NCI-H82 treated with DMSO at 0.1 percent for 48 hours (cell line): Measurements from ENCODE around the gene ITIH1.
"Not testable (repeated sequence)": the region's sequence is repeated elsewhere in the genome, so short reads cannot be mapped to it uniquely, and the experiment has no call there.

Source experiments
- DNase-seq: peaks from one replicate; lab custom pipeline; 2025; ENCODE audit not compliant: unreplicated experiment; lab: John Stamatoyannopoulos, UW

ITIH1 gene

GRCh38 chr3:52774066-52774713 lies 3.2 kb upstream of the ITIH1 start:
- DNase-seq = no peak

DNA sequence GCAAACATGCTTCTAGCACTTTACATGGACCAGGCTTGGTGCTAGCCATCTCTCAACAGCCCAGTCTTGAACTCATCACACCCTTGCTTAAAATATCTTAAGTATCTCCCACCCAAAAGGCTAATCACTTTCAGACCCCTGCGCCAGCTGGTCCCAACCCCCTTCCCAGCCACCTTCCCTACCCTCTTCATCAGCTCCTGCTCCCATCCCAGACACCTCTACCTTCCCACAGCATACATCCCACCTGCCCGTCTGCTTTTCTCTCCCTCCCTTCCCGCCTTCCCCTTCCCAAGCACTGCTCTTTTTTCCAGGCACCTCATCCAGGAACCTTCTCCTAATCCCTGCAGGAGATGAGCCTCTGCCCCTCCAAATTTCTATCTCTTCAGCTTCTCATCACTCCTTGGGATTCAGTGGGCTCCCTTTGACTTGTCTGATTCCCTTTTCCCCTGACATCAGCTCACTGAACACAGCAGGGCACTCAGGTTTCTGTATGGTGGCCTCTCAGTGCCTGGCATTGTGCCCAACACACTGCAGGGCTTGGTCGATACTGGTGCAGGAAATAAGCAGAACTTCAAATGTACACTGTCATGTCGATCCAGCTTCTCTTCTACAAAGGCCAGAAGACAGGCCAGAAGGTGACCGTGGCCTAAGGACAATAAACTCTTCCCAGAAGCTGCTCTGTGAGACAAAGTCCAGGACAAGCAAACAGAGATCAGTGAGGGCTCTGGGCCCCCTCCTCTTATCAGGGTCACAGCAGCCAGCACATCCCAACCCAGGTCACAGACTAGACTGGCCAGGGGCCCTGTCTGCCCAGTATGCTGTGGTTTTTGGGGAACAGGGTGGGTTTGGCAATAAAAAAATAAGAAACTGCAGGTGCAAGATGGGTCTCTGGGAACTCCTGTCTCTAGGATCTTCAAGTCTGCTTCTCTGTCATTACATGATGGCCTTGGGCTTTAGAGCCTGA lies 2.2 kb upstream of the ITIH1 start:
- no peak for DNase-seq

GRCh38 chr3:52775877-52776276 lies 1.5 kb upstream of the ITIH1 start:
- DNase-seq = no peak

- DNase-seq = not testable (repeated sequence)
Measured at GRCh38 chr3:52776486-52776885, 913 bp upstream of the ITIH1 start.

DNA sequence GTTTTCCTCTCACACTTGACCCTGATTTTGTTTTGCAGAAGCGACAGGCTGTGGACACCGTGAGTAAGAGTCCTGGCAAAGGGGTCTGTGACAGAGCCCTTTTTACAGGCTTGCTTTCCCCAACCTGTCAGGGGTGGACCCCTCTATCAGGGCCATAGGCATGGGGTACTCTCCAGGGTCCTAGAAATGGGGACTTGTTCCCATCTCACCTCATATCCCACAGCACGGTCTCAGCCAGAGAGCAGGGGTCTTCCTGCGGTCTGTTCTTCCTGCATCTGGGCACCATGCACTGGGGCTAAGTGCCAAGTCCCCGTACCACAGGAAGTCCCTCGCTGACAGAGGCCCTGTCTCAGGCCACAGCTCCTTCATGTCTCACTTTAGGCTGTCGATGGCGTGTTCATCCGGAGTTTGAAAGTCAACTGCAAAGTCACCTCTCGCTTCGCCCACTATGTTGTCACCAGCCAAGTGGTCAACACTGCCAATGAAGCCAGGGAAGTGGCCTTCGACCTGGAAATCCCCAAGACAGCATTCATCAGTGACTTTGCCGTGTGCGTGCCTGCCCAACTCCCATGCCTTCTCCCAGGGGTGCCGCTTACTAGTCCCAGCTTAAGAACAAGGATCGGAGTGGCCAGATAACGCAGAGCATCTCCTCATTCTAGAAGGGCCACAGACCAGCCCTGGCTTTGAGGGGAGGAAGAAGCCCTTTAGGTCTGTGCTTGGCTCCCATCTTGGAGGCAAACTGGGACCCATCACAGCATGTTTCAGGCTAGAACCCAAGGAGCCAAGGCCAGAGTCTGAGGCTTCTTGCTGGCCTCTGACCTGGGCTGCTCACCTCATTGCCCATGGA lies 783 bp downstream of the ITIH1 start:
- no peak for DNase-seq

- no peak for DNase-seq
Measured at GRCh38 chr3:52779011-52779836, 1.8 kb downstream of the ITIH1 start.

DNA sequence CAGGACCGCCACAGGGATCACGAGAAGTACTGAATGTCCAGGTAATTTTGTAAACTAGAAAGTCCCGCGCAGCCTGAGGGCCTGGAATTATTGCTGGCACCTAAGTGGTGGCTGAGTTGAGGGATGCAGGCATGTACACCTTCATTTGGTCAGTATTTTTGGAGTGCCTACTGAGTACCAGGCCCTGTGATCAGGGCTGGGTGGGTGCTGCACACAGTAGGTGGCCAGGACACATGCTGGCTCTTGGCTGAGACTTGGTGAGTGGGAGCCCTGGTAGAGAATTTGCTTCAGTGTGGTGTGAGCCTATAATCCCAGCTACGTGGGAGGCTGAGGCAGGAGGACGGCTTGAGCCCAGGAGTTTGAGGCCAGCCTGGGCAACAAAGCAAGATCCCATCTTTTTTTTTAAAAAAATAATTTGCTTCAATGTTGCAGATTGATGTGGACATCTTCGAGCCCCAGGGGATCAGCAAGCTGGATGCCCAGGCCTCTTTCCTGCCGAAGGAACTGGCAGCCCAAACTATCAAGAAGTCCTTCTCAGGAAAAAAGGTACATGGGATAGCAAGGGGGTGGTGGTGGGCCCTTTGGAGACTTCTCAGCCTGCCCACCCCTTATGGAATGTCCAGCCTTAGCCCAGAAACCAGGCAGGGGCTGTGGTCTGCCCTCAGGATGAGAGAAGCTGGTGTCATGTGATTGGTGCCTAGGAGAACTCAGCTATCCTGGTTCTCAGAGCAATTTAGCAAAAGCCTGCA lies 2.6 kb downstream of the ITIH1 start:
- DNase-seq = no peak

- no peak for DNase-seq
Measured at GRCh38 chr3:52781741-52782140, 4.3 kb downstream of the ITIH1 start.

GRCh38 chr3:52782412-52783210 lies 5.2 kb downstream of the ITIH1 start:
- no peak for DNase-seq

- DNase-seq = no peak
Measured at GRCh38 chr3:52783211-52783555, 5.8 kb downstream of the ITIH1 start.

DNA sequence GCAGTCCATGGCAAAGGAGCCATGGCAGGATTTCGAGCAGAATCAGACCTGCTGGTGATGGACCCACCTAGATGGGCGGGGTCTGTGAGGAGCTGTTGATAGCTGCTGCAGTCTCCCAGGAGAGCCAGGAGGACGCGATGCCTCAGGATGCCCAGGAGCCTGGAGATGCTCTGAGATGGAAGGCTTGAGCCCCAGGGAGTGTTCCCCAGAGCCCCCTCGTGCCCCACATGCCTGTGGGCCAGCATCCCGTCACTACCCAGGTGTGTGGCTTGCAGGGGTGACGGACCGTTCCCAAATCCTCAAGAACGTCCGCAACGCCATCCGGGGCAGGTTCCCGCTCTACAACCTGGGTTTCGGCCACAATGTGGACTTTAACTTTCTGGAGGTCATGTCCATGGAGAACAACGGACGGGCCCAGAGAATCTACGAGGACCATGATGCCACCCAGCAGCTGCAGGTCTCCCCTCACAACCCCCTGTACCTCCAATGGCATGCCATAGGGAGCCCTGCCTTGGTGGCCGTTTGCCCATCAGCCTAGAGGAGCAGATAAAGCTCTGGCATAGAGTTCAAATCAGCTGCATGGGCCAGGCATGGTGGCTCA lies 6.7 kb downstream of the ITIH1 start:
- no peak for DNase-seq

GRCh38 chr3:52784931-52785590 lies 7.7 kb downstream of the ITIH1 start:
- DNase-seq = no peak

DNA sequence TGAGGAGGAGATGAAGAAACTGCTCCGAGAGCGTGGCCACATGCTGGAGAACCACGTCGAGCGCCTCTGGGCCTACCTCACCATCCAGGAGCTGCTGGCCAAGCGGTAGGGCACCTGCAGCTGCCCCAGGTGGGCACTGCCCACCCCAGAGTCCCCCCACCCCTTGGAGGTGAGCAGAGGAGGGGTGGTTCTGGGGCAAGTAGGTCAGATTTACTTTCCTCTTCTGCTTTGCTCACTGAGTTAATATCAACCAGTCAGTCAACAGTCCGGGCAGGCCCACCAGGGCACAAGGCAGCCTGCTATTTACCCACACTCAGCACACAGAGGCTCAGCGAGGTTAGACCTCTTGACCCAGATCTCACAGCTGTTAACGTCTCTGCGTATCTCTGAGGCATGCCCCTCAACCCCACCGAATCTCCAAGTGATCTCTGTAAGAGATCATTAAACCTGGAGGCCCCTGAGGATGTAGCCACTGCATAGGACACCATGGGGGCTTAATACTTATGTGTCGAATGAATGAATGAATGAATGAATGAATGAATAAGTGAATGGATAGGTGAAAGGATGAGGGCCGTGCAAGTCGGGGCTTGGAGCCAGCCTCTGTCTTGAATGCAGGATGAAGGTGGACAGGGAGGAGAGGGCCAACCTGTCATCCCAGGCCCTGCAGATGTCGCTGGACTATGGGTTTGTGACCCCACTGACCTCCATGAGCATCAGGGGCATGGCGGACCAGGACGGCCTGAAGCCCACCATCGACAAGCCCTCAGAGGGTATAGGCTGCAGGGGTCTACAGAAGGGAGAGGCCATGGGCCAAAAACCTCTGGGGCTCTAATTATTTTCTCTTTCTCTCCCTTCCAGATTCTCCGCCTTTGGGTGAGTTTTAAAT lies 9.2 kb downstream of the ITIH1 start:
- no peak for DNase-seq

DNA sequence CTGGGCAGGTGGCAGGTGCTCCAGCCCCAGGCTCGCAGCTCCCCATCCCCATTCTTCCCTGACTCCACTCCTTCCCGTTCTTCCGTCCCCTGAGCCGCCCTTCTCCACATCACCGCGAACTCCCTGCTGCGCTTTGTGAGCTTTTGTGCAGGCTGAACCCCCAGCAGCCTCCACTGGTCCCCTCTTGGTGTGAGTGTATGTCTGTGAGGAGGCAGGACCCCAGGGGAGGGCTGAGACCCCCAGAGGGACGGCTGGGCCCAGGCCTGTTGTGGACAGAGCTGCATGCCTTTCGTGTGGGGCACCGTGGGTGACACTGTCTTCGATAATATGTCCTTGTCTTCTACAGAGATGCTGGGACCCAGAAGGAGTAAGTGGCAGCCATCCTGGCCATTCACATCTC lies 9.8 kb downstream of the ITIH1 start:
- DNase-seq = no peak

DNA sequence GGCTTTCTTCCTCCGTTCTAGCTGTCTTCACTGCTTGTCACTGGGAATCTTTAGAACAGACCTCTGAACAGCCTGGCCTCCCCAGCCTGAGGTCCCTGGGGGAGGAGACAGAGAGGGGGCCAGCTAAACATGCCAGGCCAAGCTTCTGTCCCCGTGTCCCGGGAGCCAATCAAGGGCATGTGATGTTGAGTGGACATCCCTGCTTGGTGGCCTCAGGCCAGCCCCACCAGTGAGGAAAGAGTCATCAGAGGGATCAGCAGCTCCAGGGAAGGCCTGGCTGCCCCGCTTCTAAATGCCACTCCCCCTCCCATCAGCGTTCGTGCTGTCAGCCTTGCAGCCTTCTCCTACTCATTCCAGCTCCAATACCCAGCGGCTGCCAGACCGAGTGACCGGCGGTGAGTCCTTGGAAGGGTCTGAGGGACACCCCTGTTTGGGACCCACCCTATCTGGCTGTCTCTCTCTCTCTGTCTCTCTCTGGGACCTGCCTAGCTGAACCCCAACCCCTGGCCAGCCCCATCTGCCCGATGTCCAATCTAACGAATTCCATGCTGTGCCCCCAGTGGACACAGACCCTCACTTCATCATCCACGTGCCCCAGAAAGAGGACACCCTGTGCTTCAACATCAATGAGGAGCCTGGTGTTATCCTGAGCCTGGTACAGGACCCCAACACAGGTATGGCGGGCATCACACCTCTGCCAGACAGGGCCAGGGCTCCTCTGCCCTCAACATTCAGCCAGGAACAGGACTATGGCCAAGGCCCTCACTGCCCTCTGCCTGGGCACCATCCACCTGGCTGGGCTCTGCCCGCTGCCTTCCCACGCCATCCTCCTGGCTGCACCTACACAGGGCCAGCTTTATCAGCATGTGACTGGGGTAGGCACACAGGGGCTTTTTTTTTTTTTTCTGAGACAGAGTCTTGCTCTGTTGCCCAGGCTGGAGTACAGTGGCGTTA lies 10.6 kb downstream of the ITIH1 start:
- no peak for DNase-seq
